HG03066 (cell line): ENCODE measurements around the gene HMGCLL1.

Experiments used
- ATAC-seq: cut with Tn5 transposase; IDR thresholded peaks from one replicate; pipeline ENCODE4 v1.9.1; 2021; ENCODE audit warnings: low read depth; ENCODE audit not compliant: unreplicated experiment

The HMGCLL1 gene

DNA sequence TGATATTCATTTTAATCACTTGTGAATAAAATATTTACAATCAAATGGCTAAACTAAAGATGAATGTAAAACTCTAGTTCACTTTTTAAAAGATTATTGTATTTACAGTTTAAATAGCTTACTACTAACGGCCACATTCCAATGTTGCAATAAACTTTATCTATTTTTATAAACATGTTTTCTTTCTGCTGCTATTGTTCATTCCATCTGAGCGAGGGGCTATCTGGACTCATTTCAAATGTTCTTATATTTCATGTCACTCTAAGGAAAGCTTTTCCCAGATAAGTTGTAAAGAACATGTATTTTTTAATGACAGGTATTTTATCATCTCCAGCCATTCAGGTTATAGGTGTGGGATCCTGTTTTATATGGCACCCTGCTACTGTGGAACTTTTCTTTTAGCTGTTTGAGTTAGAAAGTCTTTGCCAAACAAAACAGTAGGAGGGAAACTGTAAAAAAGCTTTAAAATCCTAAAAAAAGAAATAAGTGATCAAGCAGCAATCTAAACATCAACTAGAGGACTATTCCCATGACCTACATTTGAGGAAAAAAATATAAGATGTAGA is 42.5 kb downstream of the HMGCLL1 start:
- ATAC-seq: no peak

DNA sequence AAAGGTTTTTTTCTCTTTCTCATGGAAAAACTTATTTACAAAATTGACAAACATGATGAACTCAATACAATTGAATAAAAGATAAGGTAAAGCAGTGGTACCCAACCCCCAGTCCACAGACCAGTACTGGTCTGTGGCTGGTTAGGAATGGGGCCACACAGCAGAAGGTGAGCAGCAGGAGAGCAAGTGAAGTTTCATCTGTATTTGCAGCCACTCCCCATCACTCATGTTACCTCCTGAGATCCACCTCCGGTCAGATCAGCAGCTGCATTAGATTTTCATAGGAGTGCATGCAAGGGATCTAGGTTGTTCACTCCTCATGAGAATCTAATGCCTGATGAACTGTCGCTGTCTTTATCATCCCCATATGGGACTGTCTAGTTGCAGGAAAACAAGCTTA is 47.5 kb downstream of the HMGCLL1 start:
- no peak for ATAC-seq

DNA sequence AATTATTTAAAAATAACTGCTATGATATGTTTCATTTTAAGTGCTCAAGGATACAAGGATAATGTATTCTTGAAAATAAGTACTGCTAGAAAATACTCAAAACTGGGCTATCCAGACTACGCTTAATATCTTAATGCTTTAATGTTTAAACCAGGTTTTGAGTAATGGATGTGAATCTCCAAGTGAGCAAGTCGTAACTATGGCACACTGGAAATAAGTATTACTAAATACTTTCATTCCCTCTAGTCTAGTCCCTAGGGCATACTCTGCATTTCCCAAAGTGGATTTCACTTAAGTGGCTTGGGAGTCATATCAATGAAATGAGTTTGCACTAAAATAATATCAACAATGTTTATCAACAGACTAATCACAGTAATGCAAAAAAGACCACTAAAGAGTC is 48.1 kb downstream of the HMGCLL1 start:
- ATAC-seq: no peak

DNA sequence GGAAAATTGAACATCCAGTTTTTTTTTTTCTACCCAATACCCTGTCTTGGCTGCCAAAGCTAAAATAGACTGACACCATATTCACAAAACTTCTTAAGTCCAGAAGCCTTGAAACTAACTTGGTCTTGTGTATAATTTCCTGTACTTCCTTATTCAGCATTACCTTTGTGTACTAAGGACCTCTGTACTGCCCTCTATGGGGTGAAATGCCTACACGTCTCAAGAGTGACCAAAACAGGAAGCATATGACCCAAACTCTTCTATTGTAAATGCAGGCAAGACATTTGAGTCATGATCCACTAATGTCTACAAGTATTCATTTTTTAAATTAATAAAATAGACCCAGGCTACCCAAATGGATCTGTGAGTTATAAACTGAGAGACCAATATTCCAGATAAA is 50.4 kb downstream of the HMGCLL1 start:
- ATAC-seq: peak; percentile 87

DNA sequence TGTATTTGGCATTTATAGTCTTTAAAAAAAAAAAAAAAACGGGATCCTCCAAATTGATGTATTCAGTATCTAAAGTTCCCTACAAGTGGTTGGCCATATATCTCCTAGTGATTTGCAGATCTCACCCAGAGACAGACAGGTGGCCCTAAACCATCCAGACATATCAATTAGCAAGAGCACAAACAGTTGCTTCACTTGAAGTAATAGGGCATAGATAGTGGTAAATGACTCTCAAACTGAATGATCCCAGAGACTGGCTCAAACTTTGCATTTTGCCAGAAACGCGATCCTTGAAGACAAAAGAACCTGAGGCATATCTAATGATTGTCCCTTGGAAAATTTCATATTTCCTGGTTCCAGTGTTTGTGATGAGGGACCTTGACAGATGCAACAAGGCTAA is 54.6 kb downstream of the HMGCLL1 start:
- no peak for ATAC-seq

DNA sequence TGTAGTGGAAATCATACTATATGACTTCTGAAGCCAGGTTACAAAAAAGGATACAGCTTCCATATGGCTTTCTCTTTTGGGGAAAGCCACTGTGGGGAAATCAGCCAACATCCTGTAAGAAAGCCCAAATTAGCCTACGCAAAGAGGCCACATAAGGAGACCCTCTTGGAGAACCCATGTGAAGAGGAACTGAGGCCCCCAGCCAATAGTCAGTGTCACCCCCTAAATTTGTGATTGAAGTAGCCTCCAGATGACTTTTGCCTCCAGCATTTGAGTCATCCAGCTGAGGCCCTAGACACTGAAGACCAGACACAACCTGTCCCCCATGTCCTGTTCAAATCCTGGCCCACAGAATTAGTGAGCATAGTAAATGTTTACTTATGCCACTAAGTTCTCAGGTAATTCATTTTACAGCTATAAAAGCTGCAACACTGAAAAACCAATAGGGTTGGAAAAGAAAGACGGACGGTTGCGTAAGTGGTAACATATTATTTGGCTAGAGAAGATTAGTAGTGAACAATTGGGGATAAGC is 60.4 kb downstream of the HMGCLL1 start:
- ATAC-seq: no peak

DNA sequence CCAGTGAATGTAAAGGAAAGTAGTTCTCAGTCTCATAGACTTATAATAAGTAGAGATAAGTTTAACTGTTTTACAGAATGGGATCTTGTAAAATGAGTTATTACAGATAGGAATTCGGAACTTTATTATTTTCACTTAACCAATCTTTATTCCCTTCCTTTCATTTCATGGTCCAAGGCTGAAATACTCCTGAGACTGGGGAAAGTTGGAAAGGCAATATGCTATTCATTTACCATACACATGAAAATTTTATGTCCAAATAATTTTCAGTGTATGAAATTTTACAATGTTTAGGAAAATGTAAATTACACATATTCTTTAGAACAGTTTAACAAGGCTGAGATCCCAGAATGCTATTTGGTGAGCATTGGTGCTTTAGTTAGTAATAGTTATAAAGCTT is 62.3 kb downstream of the HMGCLL1 start:
- no peak for ATAC-seq

DNA sequence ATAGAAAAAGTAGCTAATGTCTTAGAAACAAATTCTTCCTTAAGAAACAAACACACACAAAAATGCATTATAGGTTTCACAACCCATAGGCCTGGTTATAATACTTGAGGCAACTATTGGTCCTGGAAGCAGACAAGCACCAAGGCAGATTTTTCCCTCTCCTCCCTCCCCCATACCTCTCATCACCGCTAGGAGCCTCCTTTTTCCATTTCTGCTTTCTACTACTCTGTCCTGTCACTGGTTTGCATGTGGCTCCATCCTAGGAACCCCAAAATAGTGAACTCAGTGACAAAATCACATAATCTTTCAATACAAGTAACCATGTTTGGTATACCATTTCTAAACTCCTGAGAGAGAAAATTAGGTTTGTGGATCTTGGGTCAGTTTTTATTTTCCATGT is 66.1 kb downstream of the HMGCLL1 start:
- no peak for ATAC-seq

DNA sequence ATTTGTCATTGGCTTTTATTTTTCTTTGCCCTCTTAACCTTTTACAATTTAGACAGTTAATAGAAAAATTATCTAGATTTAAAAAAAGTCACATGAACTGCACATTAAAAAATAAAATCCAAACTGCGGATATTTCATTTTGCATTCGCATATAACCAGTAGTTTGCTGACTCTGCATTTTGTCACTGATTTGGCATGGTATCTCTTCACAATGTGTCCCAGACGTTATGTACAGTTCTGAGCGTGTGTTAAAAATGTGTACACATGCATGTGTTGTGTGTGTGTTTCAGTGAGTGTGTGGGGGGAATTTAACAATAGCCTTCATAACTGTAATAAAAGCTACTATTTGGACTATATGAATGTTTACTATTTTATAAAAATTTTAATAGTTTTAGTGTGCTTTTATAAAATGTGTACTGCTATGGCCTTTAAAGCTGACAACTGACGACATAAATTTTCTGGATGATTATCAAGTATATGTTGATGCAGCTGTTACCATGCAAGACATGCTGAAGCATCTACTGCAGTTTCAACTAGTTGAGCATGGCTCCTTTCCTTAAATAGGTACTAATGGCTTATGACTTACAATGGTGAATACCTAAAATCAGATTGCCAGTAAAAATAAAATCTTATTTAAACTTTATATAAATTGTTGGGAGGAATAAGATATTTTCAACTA is 67.7 kb downstream of the HMGCLL1 start:
- no peak for ATAC-seq

DNA sequence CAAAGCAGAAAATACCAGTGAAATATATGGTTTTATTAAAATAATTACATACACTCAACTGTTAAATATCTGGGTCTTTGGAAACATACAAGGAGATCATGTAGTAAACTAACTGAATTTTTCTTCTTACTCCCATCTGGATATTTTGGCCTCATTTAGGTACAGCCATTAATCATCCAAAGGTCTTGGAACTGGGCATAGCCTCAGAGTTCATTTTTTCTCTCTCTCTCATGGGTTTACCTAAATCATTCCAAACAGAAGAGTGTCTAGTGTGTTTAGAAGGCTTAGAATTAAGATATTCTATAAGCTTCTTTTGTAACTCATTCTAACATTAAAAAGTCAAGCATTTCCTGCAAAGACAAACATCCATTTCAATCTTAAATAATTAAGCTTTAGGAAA is 79.4 kb downstream of the HMGCLL1 start:
- ATAC-seq: no peak

DNA sequence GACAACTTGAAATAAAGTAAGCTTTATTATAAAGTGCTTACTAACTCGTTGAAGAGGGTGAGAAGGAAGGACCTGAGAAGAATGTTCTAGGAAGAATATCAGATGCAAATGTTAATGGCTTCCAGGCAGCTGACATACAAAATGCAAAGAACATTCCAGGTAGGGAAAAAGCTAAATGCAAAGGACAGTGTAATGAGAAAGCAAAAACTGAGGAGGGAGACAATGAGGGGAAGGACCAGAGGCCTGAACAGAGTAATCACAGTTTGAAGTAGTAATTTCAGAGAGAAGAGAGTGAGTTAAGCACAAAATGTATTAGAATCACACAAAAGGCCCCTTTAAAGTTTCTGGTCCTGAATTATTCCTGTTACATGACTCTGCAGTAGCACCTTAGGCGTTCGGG is 81.3 kb downstream of the HMGCLL1 start:
- no peak for ATAC-seq

DNA sequence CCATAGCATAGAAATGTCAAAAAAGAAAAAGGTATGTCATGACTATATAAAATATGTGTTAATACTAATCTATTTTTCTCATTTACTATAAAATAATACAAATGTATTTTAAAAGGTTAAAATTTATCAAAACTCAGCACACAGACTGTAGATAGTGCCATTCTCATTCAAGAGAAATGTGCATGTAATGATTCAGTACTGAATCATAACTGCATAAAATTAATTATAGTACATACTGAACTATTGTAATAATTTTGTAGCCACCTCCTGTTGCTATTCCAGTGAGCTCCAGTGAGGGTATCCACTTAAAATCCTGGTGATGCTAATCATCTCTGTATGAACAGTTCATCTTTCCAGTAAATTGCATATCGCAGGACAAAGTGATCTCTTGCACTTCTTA is 82.8 kb downstream of the HMGCLL1 start:
- no peak for ATAC-seq

DNA sequence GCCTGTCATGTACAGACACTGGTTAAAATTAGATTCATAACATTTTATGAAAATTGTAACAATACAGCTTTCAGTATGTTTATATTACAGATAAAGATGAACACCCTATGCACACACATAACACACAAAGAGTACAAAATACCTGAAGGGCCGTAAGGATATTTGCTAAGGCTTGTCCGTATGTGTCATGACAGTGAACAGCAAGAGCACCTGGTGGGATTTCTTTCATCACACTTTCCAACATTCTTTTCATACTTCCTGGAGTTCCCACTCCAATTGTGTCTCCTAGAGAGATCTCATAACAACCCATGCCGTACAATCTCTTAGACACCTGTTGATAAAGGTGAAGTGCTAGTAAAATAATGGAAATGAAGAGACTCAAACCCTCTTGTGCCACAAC is 83.7 kb downstream of the HMGCLL1 start:
- ATAC-seq: no peak

DNA sequence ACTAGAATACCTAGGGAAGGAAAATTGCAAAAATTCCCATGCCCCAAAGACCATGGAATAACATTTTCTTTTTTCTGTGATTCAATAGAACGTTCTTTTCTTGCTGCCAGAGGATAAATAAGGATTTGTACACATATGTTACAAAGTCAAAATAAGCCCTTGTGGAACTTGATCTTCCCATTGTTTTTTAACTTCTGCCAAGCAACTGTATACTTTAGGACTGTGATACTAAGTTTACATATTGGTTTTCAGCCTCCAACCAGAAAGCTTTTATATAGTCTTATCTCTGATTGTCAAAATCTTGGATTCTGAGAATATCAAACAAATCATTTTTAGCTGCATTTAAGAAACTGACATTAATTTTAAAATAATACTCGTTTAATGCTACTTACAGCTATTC is 84.6 kb downstream of the HMGCLL1 start:
- ATAC-seq: no peak

DNA sequence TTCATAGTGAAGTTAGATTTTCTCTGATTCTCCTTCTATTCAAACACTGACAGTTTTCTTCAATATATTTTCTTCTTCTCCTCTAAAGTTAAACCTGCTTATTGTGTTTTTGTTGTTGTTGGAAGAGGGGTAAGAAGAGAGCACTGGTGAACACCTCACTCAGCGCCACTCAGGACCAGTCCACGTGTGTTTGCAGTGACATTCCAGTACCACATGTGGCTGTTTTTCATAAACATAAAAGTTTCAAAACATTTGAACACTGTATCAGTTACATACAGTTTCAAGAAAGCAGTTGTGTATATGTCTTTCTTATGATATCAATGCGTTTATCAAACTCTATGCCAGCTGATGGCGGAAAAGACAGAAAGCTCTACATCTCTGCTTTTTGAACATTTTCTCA is 86.7 kb downstream of the HMGCLL1 start:
- no peak for ATAC-seq

DNA sequence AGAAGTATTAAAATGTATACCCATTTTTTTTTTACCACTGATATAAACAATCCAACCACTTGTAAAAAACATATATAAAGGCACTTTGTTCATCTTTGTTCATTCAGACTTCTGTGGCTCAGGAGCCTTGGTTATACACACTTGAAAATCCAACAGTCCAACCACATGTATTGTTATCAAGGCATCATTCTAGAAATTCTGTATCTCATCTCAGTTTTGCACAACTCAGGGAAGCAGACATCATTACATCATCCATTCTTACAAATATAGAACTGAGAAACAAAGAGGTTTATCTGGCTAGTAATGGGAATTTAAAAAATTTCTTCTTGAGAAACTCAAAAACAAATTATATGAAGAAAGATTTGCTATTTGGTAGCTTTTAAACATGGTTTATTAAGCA is 88.1 kb downstream of the HMGCLL1 start:
- ATAC-seq: no peak

DNA sequence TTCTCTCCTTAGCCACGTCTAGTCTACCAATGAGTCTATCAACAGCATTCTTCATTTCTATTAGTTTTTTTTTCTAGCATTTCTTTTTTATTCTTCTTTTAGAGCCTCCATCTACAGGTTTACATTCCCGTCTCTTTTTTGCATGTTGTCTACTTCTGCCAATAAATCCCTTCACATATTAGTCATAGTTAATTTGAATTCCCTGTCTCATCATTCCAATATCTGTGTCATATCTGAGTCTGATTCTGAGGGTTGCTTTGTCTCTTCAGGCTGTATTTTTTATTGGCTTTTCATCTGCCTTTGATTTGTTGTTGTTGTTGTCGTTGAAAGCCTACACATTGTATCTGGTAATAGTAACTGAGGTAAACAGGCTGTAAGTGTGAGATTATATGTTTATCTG is 104.6 kb downstream of the HMGCLL1 start:
- ATAC-seq: no peak

DNA sequence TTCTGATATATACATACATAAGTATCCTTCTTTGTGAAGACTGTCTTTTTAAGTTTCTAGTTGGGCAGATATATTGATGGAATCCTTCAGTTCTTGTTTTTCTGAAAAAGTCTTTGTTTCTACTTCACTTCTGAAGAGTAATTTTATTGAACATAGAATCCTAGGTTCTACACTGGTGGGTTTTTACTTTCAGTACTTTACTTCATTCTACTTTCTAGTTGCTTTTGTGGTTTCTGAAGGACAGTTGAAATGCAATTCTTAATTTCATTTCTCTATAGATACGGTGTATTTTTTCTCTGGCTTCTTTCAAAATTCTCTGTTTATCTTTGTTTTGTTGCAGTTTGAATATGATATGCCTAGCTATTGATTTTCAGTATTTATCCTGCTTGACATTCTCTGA is 105.3 kb downstream of the HMGCLL1 start:
- no peak for ATAC-seq

DNA sequence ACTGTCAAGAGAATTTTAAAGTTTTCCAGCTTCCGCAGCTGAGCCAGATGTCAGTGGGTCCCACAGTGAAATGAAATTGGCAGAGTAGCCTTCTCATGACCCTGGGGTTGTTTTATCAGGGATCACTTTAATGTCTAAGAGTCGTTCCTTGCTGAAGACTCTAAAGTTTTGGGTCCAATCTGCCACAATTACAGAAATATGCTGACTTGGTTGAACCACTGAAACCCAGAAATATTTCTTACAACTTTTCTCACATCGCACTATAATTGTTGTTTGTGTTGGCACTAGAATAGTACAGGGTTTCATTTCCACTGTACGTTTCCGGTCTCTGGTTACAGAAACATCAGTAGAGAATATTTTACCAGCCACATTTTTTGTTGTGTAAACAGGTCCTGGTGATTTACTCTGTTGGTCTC is 109.0 kb downstream of the HMGCLL1 start:
- ATAC-seq: no peak

DNA sequence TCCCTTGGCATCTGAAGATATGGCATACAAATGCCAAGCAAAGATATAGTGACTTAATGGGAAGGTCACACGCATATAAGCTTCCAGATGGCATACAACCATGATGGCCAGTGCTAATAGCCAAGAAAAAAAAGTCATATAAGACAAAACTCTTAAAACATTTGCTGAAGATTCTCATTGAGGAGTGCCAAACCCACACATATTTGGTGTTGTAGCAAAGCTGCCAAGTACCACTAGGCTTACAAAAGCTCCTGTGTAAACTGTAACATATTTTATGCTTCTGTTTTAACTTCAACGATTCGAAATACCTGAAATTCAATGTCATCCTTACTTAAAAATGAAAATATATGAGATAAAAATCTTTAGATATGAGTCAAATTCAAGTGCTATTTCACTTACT is 123.0 kb downstream of the HMGCLL1 start:
- no peak for ATAC-seq

DNA sequence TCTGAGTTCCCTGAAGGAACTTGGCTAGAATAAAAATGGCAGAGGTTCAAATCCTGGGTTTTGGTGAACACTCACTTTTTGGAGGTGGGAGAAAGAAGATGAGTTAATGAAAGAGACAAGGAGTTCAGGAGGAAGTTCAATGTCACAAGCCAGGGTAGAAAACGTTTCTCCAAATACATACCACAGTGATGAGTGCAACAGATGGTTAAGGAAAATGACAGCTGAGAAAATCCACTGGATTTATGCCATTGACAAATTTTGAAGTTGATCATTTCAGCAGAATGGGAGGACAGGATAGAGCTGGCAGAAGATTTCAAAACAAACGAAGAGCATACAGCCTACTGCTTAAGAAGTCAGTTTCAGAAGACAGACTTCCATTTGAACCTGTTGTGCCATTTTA is 129.0 kb downstream of the HMGCLL1 start:
- ATAC-seq: no peak

DNA sequence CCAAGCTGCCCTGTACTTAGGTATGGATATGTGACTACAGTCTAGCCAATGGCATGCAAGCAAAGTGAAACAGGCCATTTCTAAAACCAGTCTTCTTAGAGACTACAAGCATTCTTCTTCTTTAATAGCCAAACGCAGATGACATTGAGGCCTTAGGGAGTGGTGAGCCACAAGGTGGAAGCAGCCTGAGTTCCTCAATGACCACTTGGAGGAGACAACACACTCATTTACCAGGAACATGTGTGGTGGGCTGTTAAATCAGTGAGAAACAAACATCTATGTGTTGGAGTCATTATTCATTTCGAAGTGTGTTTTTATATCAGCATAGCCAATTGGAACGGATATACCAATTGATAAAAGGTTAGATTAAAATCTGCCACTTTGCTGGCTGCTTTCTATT is 129.8 kb downstream of the HMGCLL1 start:
- no peak for ATAC-seq

DNA sequence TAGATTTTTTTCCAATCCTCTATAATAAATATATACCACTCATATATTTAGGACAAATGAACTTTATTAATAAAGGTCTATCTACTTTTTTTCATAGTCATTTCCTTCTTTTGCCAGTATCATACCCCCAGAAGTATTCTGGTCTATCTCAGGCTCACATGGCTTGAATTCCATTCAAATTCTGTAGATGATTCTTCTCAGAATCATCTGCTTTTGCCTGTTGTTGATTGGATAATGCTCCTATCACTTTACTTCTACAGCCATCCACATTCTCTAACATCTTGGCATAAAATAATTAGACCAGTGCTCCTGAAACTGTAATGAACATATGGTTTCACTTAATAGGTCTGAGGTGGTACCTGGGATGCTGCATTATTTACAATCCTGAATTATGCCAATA is 130.5 kb downstream of the HMGCLL1 start:
- ATAC-seq: no peak
